Measurements from ENCODE around the gene ALOXE3.
"Not testable (repeated sequence)": the region's sequence is repeated elsewhere in the genome, so short reads cannot be mapped to it uniquely, and the experiment has no call there.

Gene ALOXE3

GRCh38 chr17:8121681-8122421 lies 3.5 kb upstream of the ALOXE3 start:
- no peak for DNase-seq (ENCODE audit: low spot score)

GRCh38 chr17:8121407-8121680 lies 3.0 kb upstream of the ALOXE3 start:
- DNase-seq (ENCODE audit: low spot score) = no peak

- DNase-seq (ENCODE audit: low spot score) = peak; percentile 61
These were observed 2.4 kb upstream of the ALOXE3 start for GRCh38 chr17:8120520-8121406.

GRCh38 chr17:8119581-8120519 lies 1.5 kb upstream of the ALOXE3 start:
- peak; percentile 90 for DNase-seq (ENCODE audit: low spot score)

GRCh38 chr17:8118769-8119580 lies 661 bp upstream of the ALOXE3 start:
- peak; percentile 86 for DNase-seq (ENCODE audit: low spot score)

GRCh38 chr17:8117367-8117979 lies 841 bp downstream of the ALOXE3 start:
- no peak for DNase-seq (ENCODE audit: low spot score)

GRCh38 chr17:8116776-8117175 lies 1.5 kb downstream of the ALOXE3 start:
- no peak for DNase-seq (ENCODE audit: low spot score)

GRCh38 chr17:8110907-8111306 lies 7.4 kb downstream of the ALOXE3 start:
- DNase-seq (ENCODE audit: low spot score) = no peak

- no peak for DNase-seq (ENCODE audit: low spot score)
These were observed 7.9 kb downstream of the ALOXE3 start for GRCh38 chr17:8110456-8110804.

- DNase-seq (ENCODE audit: low spot score) = peak; percentile 77
These were observed 8.5 kb downstream of the ALOXE3 start for GRCh38 chr17:8109661-8110455.

- no peak for DNase-seq (ENCODE audit: low spot score)
These were observed 9.2 kb downstream of the ALOXE3 start for GRCh38 chr17:8108972-8109660.

GRCh38 chr17:8106980-8107379 lies 11.3 kb downstream of the ALOXE3 start:
- not testable (repeated sequence) for DNase-seq (ENCODE audit: low spot score)

- DNase-seq (ENCODE audit: low spot score) = no peak
These were observed 12.3 kb downstream of the ALOXE3 start for GRCh38 chr17:8105957-8106398.

GRCh38 chr17:8104911-8105310 lies 13.4 kb downstream of the ALOXE3 start:
- DNase-seq (ENCODE audit: low spot score) = no peak

GRCh38 chr17:8103549-8103948 lies 14.8 kb downstream of the ALOXE3 start:
- DNase-seq (ENCODE audit: low spot score) = no peak

GRCh38 chr17:8101721-8102120 lies 16.6 kb downstream of the ALOXE3 start:
- DNase-seq (ENCODE audit: low spot score) = no peak

GRCh38 chr17:8100763-8101162 lies 17.6 kb downstream of the ALOXE3 start:
- no peak for DNase-seq (ENCODE audit: low spot score)

GRCh38 chr17:8100111-8100510 lies 18.2 kb downstream of the ALOXE3 start:
- DNase-seq (ENCODE audit: low spot score) = no peak

- no peak for DNase-seq (ENCODE audit: low spot score)
These were observed 21.8 kb downstream of the ALOXE3 start for GRCh38 chr17:8096541-8096940.

- DNase-seq (ENCODE audit: low spot score) = no peak
These were observed 23.0 kb downstream of the ALOXE3 start for GRCh38 chr17:8095361-8095760.
